SK-N-SH treated with all-trans-retinoic acid at 6 μM for 48 hours (cell line): ENCODE data around the gene LSM14A.
"Not testable (repeated sequence)": the region's sequence is repeated elsewhere in the genome, so short reads cannot be mapped to it uniquely, and the experiment has no call there.

Experiments used
- ATAC-seq: fragments of 200-7000 bp; cut with Tn5 transposase; 3 replicates; pipeline ENCODE4 v1.9.1; 2020; ENCODE audit warnings: mild to moderate bottlenecking, moderate library complexity
- ARNTL ChIP-seq: fragments of 450-650 bp; formaldehyde crosslinking; IDR thresholded peaks from 2 replicates; pipeline ENCODE4 v1.5.0; 2020; ENCODE audit warnings: low read depth, mild to moderate bottlenecking, moderate library complexity, borderline replicate concordance
- BACH2 ChIP-seq: fragments of 250-450 bp; sonication (Bioruptor Pico); IDR thresholded peaks from 2 replicates; pipeline ENCODE4 v1.9.0; 2021; ENCODE audit warnings: mild to moderate bottlenecking, borderline replicate concordance
- CREB5 ChIP-seq: fragments of 250-450 bp; sonication (Bioruptor Pico); IDR thresholded peaks from 2 replicates; pipeline ENCODE4 v1.5.1; 2020; ENCODE audit warnings: low read depth, mild to moderate bottlenecking, moderate library complexity
- CSDC2 ChIP-seq: fragments of 250-450 bp; sonication (Bioruptor Pico); IDR thresholded peaks from 2 replicates; pipeline ENCODE4 v1.5.0; 2020; ENCODE audit warnings: mild to moderate bottlenecking, moderate library complexity
- CSRNP3 ChIP-seq: fragments of 250-450 bp; sonication (Bioruptor Pico); IDR thresholded peaks from 2 replicates; pipeline ENCODE4 v1.5.1; 2021; ENCODE audit warnings: mild to moderate bottlenecking, moderate library complexity
- ESRRG ChIP-seq: fragments of 250-450 bp; sonication (Bioruptor Pico); IDR thresholded peaks from 2 replicates; pipeline ENCODE4 v1.6.1; 2021; ENCODE audit warnings: mild to moderate bottlenecking
- GLIS3 ChIP-seq: fragments of 250-450 bp; sonication (Bioruptor Pico); IDR thresholded peaks from 2 replicates; pipeline ENCODE4 v1.5.0; 2020; ENCODE audit warnings: mild to moderate bottlenecking, moderate library complexity
- ISL1 ChIP-seq: fragments of 250-450 bp; sonication (Bioruptor Pico); IDR thresholded peaks from 2 replicates; pipeline ENCODE4 v2.1.2; 2022; ENCODE audit warnings: mild to moderate bottlenecking, moderate library complexity
- POU6F1 ChIP-seq: fragments of 250-450 bp; sonication (Bioruptor Pico); IDR thresholded peaks from 2 replicates; pipeline ENCODE4 v1.8.0; 2021; ENCODE audit warnings: low read depth, mild to moderate bottlenecking, moderate library complexity, borderline replicate concordance
- PPARA ChIP-seq: fragments of 250-450 bp; sonication (Bioruptor Pico); IDR thresholded peaks from 2 replicates; pipeline ENCODE4 v1.5.0; 2020; ENCODE audit warnings: mild to moderate bottlenecking, borderline replicate concordance
- RARB ChIP-seq: fragments of 250-450 bp; sonication (Bioruptor Pico); IDR thresholded peaks from 2 replicates; pipeline ENCODE4 v1.8.0; 2021; ENCODE audit warnings: mild to moderate bottlenecking, moderate library complexity
- SNAI2 ChIP-seq: fragments of 250-450 bp; sonication (Bioruptor Pico); IDR thresholded peaks from 2 replicates; pipeline ENCODE4 v1.5.0; 2020; ENCODE audit warnings: mild to moderate bottlenecking, moderate library complexity
- TCF4 ChIP-seq: fragments of 250-450 bp; sonication (Bioruptor Pico); IDR thresholded peaks from 2 replicates; pipeline ENCODE4 v1.8.0; 2021; ENCODE audit warnings: mild to moderate bottlenecking, moderate library complexity, borderline replicate concordance
- TOX ChIP-seq: fragments of 250-450 bp; sonication (Bioruptor Pico); IDR thresholded peaks from 2 replicates; pipeline ENCODE4 v1.8.0; 2021; ENCODE audit warnings: mild to moderate bottlenecking, moderate library complexity, borderline replicate concordance
- TSHZ2 ChIP-seq: fragments of 250-450 bp; sonication (Bioruptor Pico); IDR thresholded peaks from 2 replicates; pipeline ENCODE4 v1.5.0; 2020; ENCODE audit warnings: mild to moderate bottlenecking, moderate library complexity
- ZC3H10 ChIP-seq: fragments of 250-450 bp; sonication (Bioruptor Pico); IDR thresholded peaks from 2 replicates; pipeline ENCODE4 v1.5.1; 2021; ENCODE audit warnings: mild to moderate bottlenecking, moderate library complexity
- ZFP3 ChIP-seq: fragments of 250-450 bp; sonication (Bioruptor Pico); IDR thresholded peaks from 2 replicates; pipeline ENCODE4 v1.5.0; 2020; ENCODE audit warnings: mild to moderate bottlenecking, moderate library complexity
- ZFP30 ChIP-seq: fragments of 450-650 bp; formaldehyde crosslinking; IDR thresholded peaks from 2 replicates; pipeline ENCODE4 v1.5.0; 2022; ENCODE audit warnings: mild to moderate bottlenecking, moderate library complexity
- ZNF565 ChIP-seq: fragments of 450-650 bp; formaldehyde crosslinking; conservative IDR thresholded peaks from 2 replicates; pipeline ENCODE4 v1.5.0; 2020; ENCODE audit warnings: low read depth, mild to moderate bottlenecking, moderate library complexity
- ZNF70 ChIP-seq: fragments of 450-650 bp; formaldehyde crosslinking; IDR thresholded peaks from 2 replicates; pipeline ENCODE4 v1.5.0; 2020; ENCODE audit warnings: mild to moderate bottlenecking, moderate library complexity
- ZNF8 ChIP-seq: fragments of 450-650 bp; formaldehyde crosslinking; IDR thresholded peaks from 2 replicates; pipeline ENCODE4 v1.5.0; 2020; ENCODE audit warnings: mild to moderate bottlenecking, moderate library complexity

The LSM14A gene

GRCh38 chr19:34155686-34156085 is 16.6 kb upstream of the LSM14A start (continued):
- TF ChIP-seq POU6F1 (CRISPR knock-in tag): no peak

GRCh38 chr19:34158966-34159365 is 13.3 kb upstream of the LSM14A start:
- not testable (repeated sequence) for ATAC-seq

GRCh38 chr19:34159541-34159940 is 12.8 kb upstream of the LSM14A start:
- not testable (repeated sequence) for ATAC-seq

GRCh38 chr19:34161902-34162301 is 10.4 kb upstream of the LSM14A start:
- not testable (repeated sequence) for ATAC-seq

- TF ChIP-seq ZNF70 (CRISPR knock-in tag) (no peak), PPARA (no peak), ZNF8 (no peak), ARNTL (no peak)
- ATAC-seq: no peak
Observed at GRCh38 chr19:34165295-34165738, 7.0 kb upstream of the LSM14A start.

GRCh38 chr19:34169475-34170199 is 2.7 kb upstream of the LSM14A start:
- ATAC-seq: not testable (repeated sequence)

GRCh38 chr19:34171539-34171876 is 796 bp upstream of the LSM14A start:
- peak; percentile 14 for ATAC-seq
- TF ChIP-seq ZFP3 (no peak), RARB (CRISPR knock-in tag) (no peak), PPARA (no peak), CSRNP3 (CRISPR knock-in tag) (no peak), GLIS3 (CRISPR knock-in tag) (no peak), ZNF8 (no peak), ESRRG (no peak), ISL1 (CRISPR knock-in tag) (no peak), ARNTL (no peak), ZNF70 (CRISPR knock-in tag) (no peak), TSHZ2 (CRISPR knock-in tag) (no peak), CREB5 (no peak), CSDC2 (CRISPR knock-in tag) (no peak), SNAI2 (CRISPR knock-in tag) (no peak), TCF4 (CRISPR knock-in tag) (no peak), BACH2 (CRISPR knock-in tag) (no peak), ZC3H10 (CRISPR knock-in tag) (no peak), ZNF565 (CRISPR knock-in tag) (no peak), ZFP30 (CRISPR knock-in tag) (no peak), TOX (CRISPR knock-in tag) (no peak)
